H1 (cell line): Measurements from ENCODE around the gene RARRES1. TPM values are rescaled to one million over a fixed set of nuclear protein-coding genes. Genes with fewer than 3 reads are reported as not detected.

Source experiments
- CTCF ChIA-PET: fragments of 300-600 bp; sonication (Branson Sonifier 250); formaldehyde crosslinking; loops from one replicate; lab custom pipeline; 2021; ENCODE audit not compliant: partially characterized antibody; lab: Charles Lee
- POLR2A ChIA-PET: fragments of 300-600 bp; sonication (Branson Sonifier 250); formaldehyde crosslinking; loops from one replicate; lab custom pipeline; 2021; ENCODE audit warnings: inconsistent platforms; ENCODE audit not compliant: partially characterized antibody; lab: Charles Lee
- DNase-seq, 2 experiments: peaks; one replicate each; pipeline versions ENCODE4 v3.0.0 to v3.0.0-alpha.2; 2010 to 2022; ENCODE audit warnings: low spot score in 2 of 2, low read depth in 1 of 2, mixed read lengths in 1 of 2
- FAIRE-seq: peaks from 2 replicates; lab custom pipeline; 2011; peaks lifted over from hg19 to GRCh38; lab: Jason Lieb, UNC
- H2AFZ ChIP-seq: 2 replicates; pipeline ENCODE4 v1.8.1; 2012; ENCODE audit warnings: low read length, inconsistent platforms
- H2AK5ac ChIP-seq: 2 replicates; pipeline ENCODE4 v1.6.1; 2013; ENCODE audit warnings: low read depth, low read length
- H2BK120ac ChIP-seq: replicated peaks from 2 replicates; pipeline ENCODE3; 2013; ENCODE audit warnings: low read depth, low read length, inconsistent platforms
- H2BK12ac ChIP-seq: 2 replicates; pipeline ENCODE4 v1.6.1; 2013; ENCODE audit warnings: low read depth, low read length
- H2BK15ac ChIP-seq: 2 replicates; pipeline ENCODE4 v1.6.1; 2013; ENCODE audit warnings: low read length
- H2BK20ac ChIP-seq: 2 replicates; pipeline ENCODE4 v1.6.1; 2013; ENCODE audit warnings: low read length
- H2BK5ac ChIP-seq: 2 replicates; pipeline ENCODE4 v1.6.1; 2013; ENCODE audit warnings: low read depth, low read length
- H3K14ac ChIP-seq: 2 replicates; pipeline ENCODE4 v1.6.1; 2013; ENCODE audit warnings: inconsistent platforms; ENCODE audit not compliant: insufficient read length
- H3K18ac ChIP-seq: 2 replicates; pipeline ENCODE4 v1.6.1; 2013; ENCODE audit warnings: low read length; ENCODE audit errors: extremely low read depth
- H3K23ac ChIP-seq: 2 replicates; pipeline ENCODE4 v1.6.1; 2013; ENCODE audit warnings: inconsistent platforms; ENCODE audit not compliant: insufficient read length
- H3K23me2 ChIP-seq: 2 replicates; pipeline ENCODE4 v1.6.1; 2013; ENCODE audit warnings: low read depth, low read length
- H3K27ac ChIP-seq: 2 replicates; pipeline ENCODE4 v1.6.1; 2011; ENCODE audit warnings: low read depth, low read length, inconsistent platforms
- H3K27me3 ChIP-seq, 4 experiments: replicated peaks in 1 of 4; 1 replicate in 1 of 4; 2 replicates in 3 of 4; pipeline versions ENCODE4 v1.6.1 to v1.8.1; 2011 to 2013; ENCODE audit warnings: low read length in 3 of 4, mild to moderate bottlenecking in 3 of 4, inconsistent platforms in 2 of 4, mixed read lengths in 2 of 4, moderate library complexity in 1 of 4; ENCODE audit not compliant: control insufficient read depth in 3 of 4, insufficient read depth in 3 of 4; ENCODE audit errors: extremely low read depth in 1 of 4
- H3K36me3 ChIP-seq, 4 experiments: 2 replicates each; pipeline versions ENCODE4 v1.6.1 to v1.8.1; 2011 to 2013; ENCODE audit warnings: mild to moderate bottlenecking in 4 of 4, low read length in 3 of 4, moderate library complexity in 2 of 4, control low read depth in 1 of 4, inconsistent platforms in 1 of 4; ENCODE audit not compliant: insufficient read depth in 4 of 4, control insufficient read depth in 2 of 4
- H3K4ac ChIP-seq: replicated peaks from 2 replicates; pipeline ENCODE3; 2013; ENCODE audit warnings: low read length, low read depth, mixed read lengths, inconsistent platforms; ENCODE audit not compliant: insufficient read length
- H3K4me1 ChIP-seq, 4 experiments: replicated peaks in 1 of 4; 1 replicate in 1 of 4; 2 replicates in 3 of 4; pipeline versions ENCODE4 v1.6.1 to v1.8.1; 2011 to 2013; ENCODE audit warnings: low read length in 3 of 4, inconsistent platforms in 2 of 4, mixed read lengths in 1 of 4; ENCODE audit not compliant: insufficient read depth in 4 of 4, control insufficient read depth in 3 of 4
- H3K4me2 ChIP-seq, 2 experiments: 2 replicates each; pipeline versions ENCODE4 v1.6.1 to v1.8.1; 2011 to 2013; ENCODE audit warnings: low read depth in 2 of 2, low read length in 2 of 2, control low read depth in 1 of 2, inconsistent platforms in 1 of 2, mild to moderate bottlenecking in 1 of 2; ENCODE audit not compliant: insufficient read depth in 1 of 2
- H3K4me3 ChIP-seq, 4 experiments: fragments of 200-600, 300-600 bp in 1 of 4; sonication (generic), shearing (Covaris generic), sonication (Bioruptor Twin) in 1 of 4; 2 replicates each; pipeline versions ENCODE4 v1.5.1 to v1.8.1; 2011 to 2016; ENCODE audit warnings: low read length in 4 of 4, low read depth in 3 of 4, control low read depth in 2 of 4, inconsistent platforms in 2 of 4, mild to moderate bottlenecking in 2 of 4, mixed read lengths in 1 of 4, moderate library complexity in 1 of 4; ENCODE audit not compliant: insufficient read depth in 2 of 4; ENCODE audit errors: extremely low read depth in 1 of 4
- H3K56ac ChIP-seq: replicated peaks from 2 replicates; pipeline ENCODE3; 2013; ENCODE audit warnings: low read depth, mild to moderate bottlenecking, mixed read lengths, low read length, inconsistent platforms; ENCODE audit not compliant: insufficient read length
- H3K79me1 ChIP-seq: 2 replicates; pipeline ENCODE4 v1.6.1; 2013; ENCODE audit warnings: low read depth, low read length, control low read depth
- H3K79me2 ChIP-seq, 2 experiments: 2 replicates each; pipeline versions ENCODE4 v1.6.1 to v1.8.1; 2012 to 2013; ENCODE audit warnings: low read length in 2 of 2, mild to moderate bottlenecking in 2 of 2, inconsistent platforms in 1 of 2; ENCODE audit not compliant: insufficient read depth in 2 of 2, control insufficient read depth in 1 of 2
- H3K9ac ChIP-seq, 4 experiments: replicated peaks in 1 of 4; 1 replicate in 1 of 4; 2 replicates in 3 of 4; pipeline versions ENCODE4 v1.6.1 to v1.8.1; 2011 to 2013; ENCODE audit warnings: low read depth in 3 of 4, low read length in 3 of 4, control low read depth in 2 of 4, mild to moderate bottlenecking in 2 of 4, moderate library complexity in 2 of 4, inconsistent platforms in 1 of 4; ENCODE audit errors: extremely low read depth in 1 of 4
- H3K9me3 ChIP-seq, 2 experiments: 2 replicates each; pipeline versions ENCODE4 v1.6.1 to v1.8.1; 2012 to 2013; ENCODE audit warnings: mild to moderate bottlenecking in 2 of 2, moderate library complexity in 2 of 2, control low read depth in 1 of 2, inconsistent platforms in 1 of 2, low read depth in 1 of 2, low read length in 1 of 2, mixed read lengths in 1 of 2; ENCODE audit not compliant: insufficient read depth in 2 of 2
- H4K20me1 ChIP-seq, 2 experiments: replicated peaks in 1 of 2; 2 replicates each; pipeline versions ENCODE3 to v1.8.1; 2011 to 2013; ENCODE audit warnings: inconsistent platforms in 2 of 2, low read length in 2 of 2, mild to moderate bottlenecking in 1 of 2; ENCODE audit not compliant: insufficient read depth in 2 of 2, control insufficient read depth in 1 of 2
- H4K5ac ChIP-seq: 2 replicates; pipeline ENCODE4 v1.6.1; 2013; ENCODE audit warnings: low read length, low read depth, mixed read lengths, inconsistent platforms; ENCODE audit not compliant: insufficient read length
- H4K8ac ChIP-seq: 2 replicates; pipeline ENCODE4 v1.8.0; 2013; ENCODE audit warnings: mild to moderate bottlenecking, moderate library complexity, low read length, inconsistent platforms; ENCODE audit not compliant: insufficient read depth; ENCODE audit errors: extremely low read depth
- H4K91ac ChIP-seq: replicated peaks from 2 replicates; pipeline ENCODE3; 2013; ENCODE audit warnings: low read length, mixed read lengths, inconsistent platforms; ENCODE audit not compliant: insufficient read length
- CBX8 ChIP-seq: fragments of 300-800, 300-1000 bp; sonication (generic); IDR thresholded peaks from 2 replicates; pipeline ENCODE4 v1.7.1; 2016; ENCODE audit warnings: low read depth, low read length, borderline replicate concordance
- CREB1 ChIP-seq: IDR thresholded peaks from 2 replicates; pipeline ENCODE4 v1.6.1; 2012; ENCODE audit warnings: inconsistent platforms
- RBBP5 ChIP-seq: IDR thresholded peaks from 2 replicates; pipeline ENCODE4 v1.7.1; 2012; ENCODE audit warnings: low read depth, mild to moderate bottlenecking, inconsistent platforms, low read length, moderate library complexity, borderline replicate concordance
- RXRA ChIP-seq: IDR thresholded peaks from 2 replicates; pipeline ENCODE4 v1.6.1; 2011; ENCODE audit warnings: low read depth, mild to moderate bottlenecking, low read length, moderate library complexity; ENCODE audit not compliant: insufficient read depth
- SIRT6 ChIP-seq: IDR thresholded peaks from one replicate; pipeline ENCODE4 v1.7.1; 2012; ENCODE audit warnings: low read length, inconsistent platforms
- TEAD4 ChIP-seq: IDR thresholded peaks from 2 replicates; pipeline ENCODE4 v1.6.1; 2012; ENCODE audit warnings: low read depth, low read length, inconsistent platforms, mixed read lengths
- WGBS, 2 experiments: shearing (Covaris generic) in 1 of 2; methylation state at CpG; one replicate each; pipeline versions ENCODE4 v1.1.6 to v1.1.7; 2013 to 2015; ENCODE audit warnings: low lambda C conversion rate in 2 of 2, mixed read lengths in 2 of 2, inconsistent platforms in 1 of 2, low coverage in 1 of 2, missing lambda C conversion rate in 1 of 2; ENCODE audit not compliant: insufficient replicate concordance in 2 of 2, insufficient coverage in 1 of 2, insufficient read length in 1 of 2; ENCODE audit errors: extremely low coverage in 1 of 2, missing lambda C conversion rate in 1 of 2; 5-methylcytosine and 5-hydroxymethylcytosine counted together
- polyA plus RNA-seq, 7 experiments: library from polyadenylated mRNA; depleted of rRNA in 3 of 7; stranded (reverse) in 5 of 7; unstranded in 2 of 7; fragments of >200 nt in 5 of 7; fragments of 200-250 nt in 2 of 7; gene quantifications; 1 replicate in 5 of 7; 2 replicates in 1 of 7; 4 replicates in 1 of 7; pipeline versions ENCODE4 v1.2.1 to v1.2.3, GENCODE V29; 2011 to 2013; ENCODE audit warnings: missing spikeins in 2 of 7, mixed read lengths in 2 of 7
- total RNA-seq: library from RNA; stranded (reverse); fragmentation: NEBNext Ultra II Directional; extraction: Animal tissue kit (Norgen Biotek cat#: 25700); gene quantifications from 2 replicates; pipeline ENCODE4 v1.2.1, GENCODE V29; 2021
- TF ChIP-seq, protein P1 (sequence below): IDR thresholded peaks from 2 replicates; pipeline ENCODE4 v1.6.1; 2012; ENCODE audit warnings: inconsistent platforms
- TF ChIP-seq, protein P2 (sequence below), 3 experiments: IDR thresholded peaks; 1 replicate in 2 of 3; 2 replicates in 1 of 3; pipeline versions ENCODE4 v1.5.1 to v1.6.1; 2011; ENCODE audit warnings: low read length in 3 of 3, mild to moderate bottlenecking in 3 of 3, inconsistent platforms in 2 of 3, low read depth in 1 of 3, moderate library complexity in 1 of 3; ENCODE audit not compliant: insufficient read depth in 1 of 3; ENCODE audit errors: control extremely low read depth in 1 of 3
- TF ChIP-seq, protein P3 (sequence below): IDR thresholded peaks from 2 replicates; pipeline ENCODE4 v1.6.1; 2011; ENCODE audit warnings: low read depth, mild to moderate bottlenecking, low read length; ENCODE audit not compliant: insufficient read depth

The RARRES1 gene
- total and polyA plus RNA-seq, 2 of the 8 experiments (the other 6 are each of a cell fraction or from before 2014, with no cell fraction given), result 0.26 to 0.71 TPM

DNA sequence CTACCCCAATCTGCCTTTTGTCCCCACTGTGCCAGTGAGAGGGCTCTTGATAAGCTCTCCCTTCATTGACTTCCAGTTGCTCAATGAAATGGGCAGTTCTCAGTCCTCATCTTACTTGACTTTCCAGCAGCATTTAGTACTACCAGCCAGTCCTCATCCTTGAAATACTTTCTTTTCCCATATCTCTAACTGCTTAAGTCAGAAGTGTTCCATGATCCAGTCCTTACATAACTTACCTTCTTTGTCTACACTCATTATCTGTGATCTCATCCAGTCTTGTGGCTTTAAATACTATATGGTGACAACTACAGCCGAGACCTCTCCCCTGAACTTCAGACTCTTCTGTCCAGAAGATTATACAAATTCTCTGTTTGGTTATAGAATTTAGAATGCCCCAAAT is 28.7 kb downstream of the RARRES1 start:
- Histone ChIP-seq H3K4me2 (no peak overlapping the region), H3K9me3 (no peaks in the 10 kb centered on the region), H3K4me1 (no peaks in the 10 kb centered on the region), H2AK5ac (no peak overlapping the region), H2BK120ac (no peak overlapping the region), H4K8ac (no peak overlapping the region), H3K9ac (no peak overlapping the region), H4K5ac (no peak overlapping the region), H3K56ac (no peak overlapping the region), H3K18ac (no peak overlapping the region), H3K4me3 (no peak overlapping the region), H3K23me2 (no peaks in the 10 kb centered on the region), H3K36me3 (no peaks in the 10 kb centered on the region), H4K20me1 (peaks cover 0 to 2% of the 10 kb centered on the region in 2 experiments), H3K23ac (no peak overlapping the region), H3K4ac (no peak overlapping the region), H2BK12ac (no peak overlapping the region), H3K27me3 (no peaks in the 10 kb centered on the region), H3K27ac (no peak overlapping the region), H2BK20ac (no peak overlapping the region), H3K14ac (no peak overlapping the region), H2AFZ (no peak overlapping the region), H4K91ac (no peak overlapping the region), H2BK15ac (no peak overlapping the region), H3K79me1 (no peaks in the 10 kb centered on the region), H3K79me2 (no peaks in the 10 kb centered on the region), H2BK5ac (no peak overlapping the region)
- 96% methylated on average over 1 of the region's 1 CpG; no CpG with 5 or more reads in 1 of the 2 experiments for WGBS, 2 experiments
- POLR2A ChIA-PET, result interaction anchor here (0.7 to 1.1 kb wide), 2 partner anchors 9 to 20 kb away, joined by 3 read pairs; no protein-coding TSS in a partner anchor
- FAIRE-seq (no peak), DNase-seq (no peak)
- TF ChIP-seq, protein P1, sequence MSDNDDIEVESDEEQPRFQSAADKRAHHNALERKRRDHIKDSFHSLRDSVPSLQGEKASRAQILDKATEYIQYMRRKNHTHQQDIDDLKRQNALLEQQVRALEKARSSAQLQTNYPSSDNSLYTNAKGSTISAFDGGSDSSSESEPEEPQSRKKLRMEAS, result no peak
- TF ChIP-seq RXRA (no peak), SIRT6 (no peak), RBBP5 (no peak), TEAD4 (no peak), CBX8 (no peak), CREB1 (no peak)
- TF ChIP-seq, protein P2, sequence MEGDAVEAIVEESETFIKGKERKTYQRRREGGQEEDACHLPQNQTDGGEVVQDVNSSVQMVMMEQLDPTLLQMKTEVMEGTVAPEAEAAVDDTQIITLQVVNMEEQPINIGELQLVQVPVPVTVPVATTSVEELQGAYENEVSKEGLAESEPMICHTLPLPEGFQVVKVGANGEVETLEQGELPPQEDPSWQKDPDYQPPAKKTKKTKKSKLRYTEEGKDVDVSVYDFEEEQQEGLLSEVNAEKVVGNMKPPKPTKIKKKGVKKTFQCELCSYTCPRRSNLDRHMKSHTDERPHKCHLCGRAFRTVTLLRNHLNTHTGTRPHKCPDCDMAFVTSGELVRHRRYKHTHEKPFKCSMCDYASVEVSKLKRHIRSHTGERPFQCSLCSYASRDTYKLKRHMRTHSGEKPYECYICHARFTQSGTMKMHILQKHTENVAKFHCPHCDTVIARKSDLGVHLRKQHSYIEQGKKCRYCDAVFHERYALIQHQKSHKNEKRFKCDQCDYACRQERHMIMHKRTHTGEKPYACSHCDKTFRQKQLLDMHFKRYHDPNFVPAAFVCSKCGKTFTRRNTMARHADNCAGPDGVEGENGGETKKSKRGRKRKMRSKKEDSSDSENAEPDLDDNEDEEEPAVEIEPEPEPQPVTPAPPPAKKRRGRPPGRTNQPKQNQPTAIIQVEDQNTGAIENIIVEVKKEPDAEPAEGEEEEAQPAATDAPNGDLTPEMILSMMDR (IDR thresholded peaks at IDR 0.05; ENCODE audit: control extremely low read depth in 1 of 3, insufficient read depth in 1 of 3, low read depth in 1 of 3, low read length in 3 of 3), result no peak
- TF ChIP-seq, protein P3, sequence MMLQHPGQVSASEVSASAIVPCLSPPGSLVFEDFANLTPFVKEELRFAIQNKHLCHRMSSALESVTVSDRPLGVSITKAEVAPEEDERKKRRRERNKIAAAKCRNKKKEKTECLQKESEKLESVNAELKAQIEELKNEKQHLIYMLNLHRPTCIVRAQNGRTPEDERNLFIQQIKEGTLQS, result no peak
- CTCF ChIA-PET, result interaction anchor here (1.0 to 1.8 kb wide), 4 partner anchors 9 to 59 kb away, joined by 3 to 6 read pairs (median 4); partner anchors contain the start of gene GFM1
